Measurements from ENCODE around the gene TSPAN12. TPM values are rescaled to one million over a fixed set of nuclear protein-coding genes. Genes with fewer than 3 reads are reported as not detected.

The TSPAN12 gene
- total RNA-seq, 1 donor from 2014 or later, result 11.7 TPM

DNA sequence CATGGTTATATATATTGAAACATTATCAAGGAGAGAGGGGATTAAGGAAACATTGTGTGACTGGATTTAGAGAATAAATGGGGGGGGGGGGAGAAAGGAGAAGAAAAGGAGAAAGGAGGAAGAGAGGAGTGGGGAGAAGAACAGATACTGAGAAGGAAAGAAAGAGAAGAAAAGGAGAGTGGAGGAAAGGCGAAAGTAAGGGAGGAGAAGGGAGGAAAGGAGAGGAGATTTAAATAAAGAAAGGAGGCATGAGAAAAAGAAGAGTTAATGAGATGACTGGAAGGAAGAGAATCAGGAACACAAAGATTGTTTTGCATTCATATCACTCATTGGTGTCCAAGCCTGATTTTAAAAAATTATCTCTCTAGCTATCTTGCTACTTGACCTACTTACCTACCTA is 16.1 kb upstream of the TSPAN12 start:
- TF ChIP-seq, protein P1, sequence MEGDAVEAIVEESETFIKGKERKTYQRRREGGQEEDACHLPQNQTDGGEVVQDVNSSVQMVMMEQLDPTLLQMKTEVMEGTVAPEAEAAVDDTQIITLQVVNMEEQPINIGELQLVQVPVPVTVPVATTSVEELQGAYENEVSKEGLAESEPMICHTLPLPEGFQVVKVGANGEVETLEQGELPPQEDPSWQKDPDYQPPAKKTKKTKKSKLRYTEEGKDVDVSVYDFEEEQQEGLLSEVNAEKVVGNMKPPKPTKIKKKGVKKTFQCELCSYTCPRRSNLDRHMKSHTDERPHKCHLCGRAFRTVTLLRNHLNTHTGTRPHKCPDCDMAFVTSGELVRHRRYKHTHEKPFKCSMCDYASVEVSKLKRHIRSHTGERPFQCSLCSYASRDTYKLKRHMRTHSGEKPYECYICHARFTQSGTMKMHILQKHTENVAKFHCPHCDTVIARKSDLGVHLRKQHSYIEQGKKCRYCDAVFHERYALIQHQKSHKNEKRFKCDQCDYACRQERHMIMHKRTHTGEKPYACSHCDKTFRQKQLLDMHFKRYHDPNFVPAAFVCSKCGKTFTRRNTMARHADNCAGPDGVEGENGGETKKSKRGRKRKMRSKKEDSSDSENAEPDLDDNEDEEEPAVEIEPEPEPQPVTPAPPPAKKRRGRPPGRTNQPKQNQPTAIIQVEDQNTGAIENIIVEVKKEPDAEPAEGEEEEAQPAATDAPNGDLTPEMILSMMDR (conservative IDR thresholded peaks at IDR 0.05; ENCODE audit: low read depth, low read length), result no peak
- DNase-seq (ENCODE audit: low read depth), result no peak
- no peak overlapping the region for H3K4me3 ChIP-seq (ENCODE audit: low read depth, low read length)

DNA sequence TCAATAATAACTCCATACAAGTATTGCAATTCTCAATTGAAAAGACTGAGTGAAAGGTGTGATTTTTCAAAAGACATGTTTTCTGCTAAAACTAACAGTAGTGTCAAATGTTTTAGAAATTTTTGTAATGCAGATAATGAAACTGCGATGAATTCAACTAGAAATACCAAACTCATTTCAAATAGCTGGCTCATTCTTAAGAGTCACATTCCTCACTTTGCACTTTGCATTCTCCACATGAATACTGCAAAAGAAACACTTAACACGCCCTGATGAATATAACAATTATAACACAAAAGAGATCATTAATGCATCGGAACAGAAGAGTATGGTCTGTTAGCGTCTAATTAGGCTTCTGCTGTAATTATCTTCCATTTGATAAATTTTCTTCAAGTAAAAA is 15.5 kb upstream of the TSPAN12 start:
- TF ChIP-seq, protein P1 (conservative IDR thresholded peaks at IDR 0.05; ENCODE audit: low read depth, low read length), result no peak
- DNase-seq (ENCODE audit: low read depth), result no peak
- H3K4me3 ChIP-seq (ENCODE audit: low read depth, low read length), result no peak overlapping the region

DNA sequence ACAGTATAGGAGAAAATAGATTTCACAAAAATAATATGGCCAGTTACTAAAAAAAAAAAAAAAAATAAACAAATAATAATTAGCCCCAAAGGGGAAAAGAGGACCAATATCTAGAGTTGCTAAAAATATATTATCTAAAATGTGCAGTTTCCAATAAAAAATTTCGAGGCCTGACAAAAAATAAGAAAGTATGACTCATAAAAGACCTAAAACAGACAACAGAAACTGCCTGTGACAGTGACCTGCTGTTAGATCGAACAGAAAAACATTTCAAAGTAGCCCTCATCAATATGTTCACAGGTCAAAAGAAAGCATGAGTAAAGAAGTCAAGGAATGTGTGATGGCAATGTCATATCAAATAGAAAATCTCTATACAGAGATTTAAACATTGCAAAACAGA is 11.8 kb upstream of the TSPAN12 start:
- TF ChIP-seq, protein P1 (conservative IDR thresholded peaks at IDR 0.05; ENCODE audit: low read depth, low read length), result no peak
- no peak for DNase-seq (ENCODE audit: low read depth)
- H3K4me3 ChIP-seq (ENCODE audit: low read depth, low read length), result no peak overlapping the region

DNA sequence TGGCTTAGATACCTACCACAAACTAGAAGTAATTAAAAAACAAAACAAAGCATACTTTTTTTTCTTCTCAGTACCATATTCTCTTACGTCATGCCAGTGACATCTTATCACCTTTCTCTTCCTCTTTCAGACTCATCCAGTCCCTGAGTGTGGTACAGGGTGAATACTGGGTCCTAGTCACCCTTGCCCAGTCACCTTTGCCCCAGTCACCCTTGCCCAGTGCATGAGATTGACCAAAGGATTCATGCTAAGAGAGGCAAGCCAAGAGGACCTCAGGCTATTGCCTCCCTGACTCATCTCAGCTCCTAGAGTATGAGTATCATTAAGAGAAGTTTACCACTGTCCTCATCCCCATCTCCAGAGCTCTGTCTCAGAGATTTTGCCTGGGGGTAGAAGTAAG is 10.0 kb upstream of the TSPAN12 start:
- H3K4me3 ChIP-seq (ENCODE audit: low read depth, low read length), result no peak overlapping the region
- no peak for DNase-seq (ENCODE audit: low read depth)
- TF ChIP-seq, protein P1 (conservative IDR thresholded peaks at IDR 0.05; ENCODE audit: low read depth, low read length), result no peak

DNA sequence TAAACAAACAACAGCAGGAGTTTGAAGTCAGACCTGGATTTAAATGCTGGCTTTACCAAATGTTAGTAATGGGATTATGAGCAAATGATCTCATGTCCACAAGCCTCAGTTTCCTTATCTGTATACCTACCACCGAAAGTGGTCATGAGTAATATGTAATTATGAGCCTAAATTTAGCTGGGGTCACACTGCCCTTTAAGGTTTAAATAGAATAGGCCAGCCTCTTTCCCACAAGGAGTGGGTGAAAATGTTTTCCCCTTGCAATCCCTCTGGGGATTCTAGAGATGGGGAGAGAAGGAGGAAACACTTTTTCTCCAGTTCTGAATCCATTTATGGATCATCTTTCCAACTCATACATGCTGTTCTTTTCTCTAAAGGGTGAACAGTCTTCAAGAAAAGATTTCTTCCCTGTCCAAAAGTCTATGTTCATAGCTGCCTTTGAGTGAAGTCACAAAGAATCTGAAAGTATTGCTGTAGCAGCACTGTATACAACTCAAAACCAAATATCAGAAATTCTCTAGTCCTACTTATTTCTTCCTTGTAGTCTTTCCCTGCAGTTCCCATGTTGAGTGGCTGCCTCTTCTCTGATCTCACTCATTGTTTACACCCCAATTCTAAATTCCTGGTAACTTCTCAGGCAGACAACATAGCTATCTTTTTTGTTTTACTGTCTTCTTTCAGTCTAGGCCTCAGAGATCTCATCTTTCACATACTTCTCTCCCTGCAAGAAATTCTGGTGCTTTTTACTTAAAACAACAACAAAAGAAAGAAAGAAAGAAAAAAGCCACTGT is 7.4 kb upstream of the TSPAN12 start:
- H3K4me3 ChIP-seq (ENCODE audit: low read depth, low read length), result no peak overlapping the region
- TF ChIP-seq, protein P1 (conservative IDR thresholded peaks at IDR 0.05; ENCODE audit: low read depth, low read length), result no peak
- no peak for DNase-seq (ENCODE audit: low read depth)

DNA sequence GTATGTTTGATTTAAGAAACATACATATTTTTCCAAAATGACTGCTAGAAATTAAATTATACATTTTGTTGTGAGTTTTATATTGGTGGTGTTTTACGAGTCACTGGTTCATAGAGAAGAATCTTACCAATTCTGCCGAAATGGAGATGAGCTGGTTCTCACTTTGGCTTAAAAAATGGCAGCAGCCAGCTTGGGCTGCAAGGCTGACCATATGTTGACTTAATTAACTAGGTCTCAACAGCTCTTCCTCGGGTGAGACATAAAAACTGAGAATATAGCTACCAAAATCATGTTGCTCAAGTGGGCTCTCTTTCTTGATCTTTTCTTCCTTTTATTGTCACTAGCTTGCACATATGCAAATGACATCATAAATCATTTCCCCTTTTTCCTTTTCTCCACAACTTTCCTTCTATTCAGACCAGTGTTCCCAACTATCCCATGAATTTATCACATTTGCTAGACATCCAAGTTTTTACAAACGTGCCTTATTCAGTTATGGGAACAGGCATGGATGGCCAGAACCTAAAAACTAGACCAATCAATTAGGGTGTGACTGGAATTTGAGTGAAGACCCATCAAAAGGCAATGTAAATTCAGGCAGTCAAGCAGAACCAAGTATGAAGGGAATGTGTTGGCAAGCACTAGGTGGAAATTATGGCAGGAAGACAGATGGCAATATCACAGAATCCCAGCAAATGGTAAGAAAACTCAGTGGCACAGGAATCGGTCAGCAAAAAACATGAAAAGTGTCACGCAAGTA is 6.4 kb upstream of the TSPAN12 start:
- TF ChIP-seq, protein P1 (conservative IDR thresholded peaks at IDR 0.05; ENCODE audit: low read depth, low read length), result no peak
- no peak for DNase-seq (ENCODE audit: low read depth)

More for the DNA sequence above, 6.4 kb upstream of the TSPAN12 start:
- no peak overlapping the region for H3K4me3 ChIP-seq (ENCODE audit: low read depth, low read length)

All from epithelial cell of proximal tubule (primary cell).